Erythroblast (primary cell): ENCODE data around the gene FAM120AOS.

Experiments
- GATA1 ChIP-seq: IDR thresholded peaks from 2 replicates; pipeline ENCODE4 v1.6.1; 2011; ENCODE audit warnings: low read depth, mild to moderate bottlenecking, control low read depth, low read length, moderate library complexity
- POLR2A ChIP-seq: IDR thresholded peaks from 2 replicates; pipeline ENCODE4 v1.6.1; 2011; ENCODE audit warnings: mild to moderate bottlenecking, low read length

GRCh38 chr9:93463638-93464248 lies 10.4 kb upstream of the FAM120AOS start:
- TF ChIP-seq POLR2A (no peak), GATA1 (no peak)
